Hepatocyte (in vitro differentiated cells): Measurements from ENCODE around the gene SF3B6. TPM values are rescaled to one million over a fixed set of nuclear protein-coding genes. Genes with fewer than 3 reads are reported as not detected.

ENCODE experiments used
- DNase-seq: peaks from one replicate; pipeline ENCODE4 v3.0.0-alpha.2; 2016; ENCODE audit warnings: low spot score
- H2AFZ ChIP-seq: fragments of 200-600 bp; sonication (generic); 2 replicates; pipeline ENCODE4 v1.6.0; 2016; ENCODE audit warnings: antibody characterized with exemption, mild to moderate bottlenecking
- H3K27ac ChIP-seq: fragments of 200-600 bp; sonication (generic); 2 replicates; pipeline ENCODE4 v1.5.1; 2016; ENCODE audit warnings: mild to moderate bottlenecking
- H3K27me3 ChIP-seq: fragments of 200-600 bp; sonication (generic); 2 replicates; pipeline ENCODE4 v1.6.1; 2016
- H3K36me3 ChIP-seq: fragments of 200-600 bp; sonication (generic); replicated peaks from 2 replicates; pipeline ENCODE4 v1.5.1; 2016; ENCODE audit warnings: low read depth; ENCODE audit not compliant: insufficient read depth
- H3K4me1 ChIP-seq: fragments of 200-600 bp; sonication (generic); 2 replicates; pipeline ENCODE4 v1.5.1; 2016; ENCODE audit warnings: mild to moderate bottlenecking, moderate library complexity; ENCODE audit not compliant: insufficient read depth
- H3K4me2 ChIP-seq: fragments of 200-600 bp; sonication (generic); 2 replicates; pipeline ENCODE4 v1.6.0; 2016
- H3K4me3 ChIP-seq: fragments of 200-600 bp; sonication (generic); 2 replicates; pipeline ENCODE4 v1.5.1; 2016; ENCODE audit warnings: mild to moderate bottlenecking
- H3K79me2 ChIP-seq: fragments of 200-600 bp; sonication (generic); 2 replicates; pipeline ENCODE4 v1.6.0; 2017; ENCODE audit warnings: mild to moderate bottlenecking
- H3K9me2 ChIP-seq: fragments of 200-600 bp; sonication (generic); replicated peaks from 2 replicates; pipeline ENCODE4 v1.6.0; 2017; ENCODE audit warnings: mild to moderate bottlenecking; ENCODE audit not compliant: insufficient read depth
- H3K9me3 ChIP-seq: fragments of 200-600 bp; sonication (generic); 2 replicates; pipeline ENCODE4 v1.5.1; 2016; ENCODE audit warnings: low read depth, mild to moderate bottlenecking
- H4K20me1 ChIP-seq: fragments of 200-600 bp; sonication (generic); 2 replicates; pipeline ENCODE4 v1.6.0; 2016; ENCODE audit warnings: mild to moderate bottlenecking; ENCODE audit not compliant: insufficient read depth, poor library complexity, severe bottlenecking
- EZH2 ChIP-seq: fragments of 200-600 bp; sonication (generic); IDR thresholded peaks from 2 replicates; pipeline ENCODE4 v1.6.1; 2016; ENCODE audit warnings: antibody characterized with exemption, mild to moderate bottlenecking, borderline replicate concordance
- EZH2phosphoT487 ChIP-seq: fragments of 200-600 bp; sonication (generic); IDR thresholded peaks from one replicate; pipeline ENCODE4 v1.6.1; 2018; ENCODE audit warnings: antibody characterized with exemption, mild to moderate bottlenecking, low read depth, moderate library complexity; ENCODE audit not compliant: unreplicated experiment, severe bottlenecking
- WGBS: methylation state at CpG from one replicate; pipeline ENCODE4 v1.1.6; 2016; ENCODE audit warnings: low lambda C conversion rate; ENCODE audit errors: missing lambda C conversion rate; 5-methylcytosine and 5-hydroxymethylcytosine counted together
- polyA plus RNA-seq: library from polyadenylated mRNA; unstranded; fragments of >200 nt; fragmentation: Nextera tagmentation; extraction: Ambion mirVana; gene quantifications from 2 replicates; pipeline ENCODE4 v1.2.1, GENCODE V29; 2016
- total RNA-seq: library from RNA; depleted of rRNA; stranded (reverse); fragments of >200 nt; gene quantifications from 2 replicates; pipeline ENCODE4 v1.2.3, GENCODE V29; 2014
- TF ChIP-seq, protein P1 (sequence below): fragments of 200-600 bp; sonication (generic); IDR thresholded peaks from 2 replicates; pipeline ENCODE4 v1.5.1; 2016; ENCODE audit warnings: antibody characterized with exemption, mild to moderate bottlenecking; ENCODE audit not compliant: poor library complexity

The SF3B6 gene
- total and polyA plus RNA-seq, 2 experiments from 2014 or later: 158 to 174 TPM

DNA sequence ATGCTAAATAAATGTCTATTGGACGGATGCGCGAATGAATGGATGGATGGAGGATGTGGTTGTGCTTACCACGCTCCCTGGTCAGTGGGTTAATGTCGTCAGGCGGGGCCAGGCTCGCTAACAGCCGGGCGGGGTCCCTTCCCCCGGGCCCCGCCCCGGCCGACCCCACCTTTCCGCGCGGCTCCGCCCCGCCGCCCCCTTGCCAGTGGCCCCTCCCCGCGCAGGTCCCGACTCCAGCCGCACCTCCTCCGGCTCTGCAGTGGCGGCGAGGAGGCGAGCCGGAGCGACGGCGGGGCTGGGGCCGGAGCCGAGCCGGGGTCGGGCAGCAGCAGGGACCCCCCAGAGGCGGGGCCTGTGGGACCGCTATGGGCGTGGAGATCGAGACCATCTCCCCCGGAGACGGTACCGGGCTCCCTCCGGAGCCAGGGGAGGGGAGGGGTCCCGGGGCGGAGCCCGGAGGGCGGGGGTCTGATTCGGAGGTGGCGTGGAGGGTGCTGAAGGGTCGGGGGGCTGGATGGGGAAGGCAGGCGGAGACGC is 26.6 kb downstream of the SF3B6 start, which contains the start of gene FKBP1B:
Gene FKBP1B, plus strand, starts transcription at position 257 of the 537 bp plus-strand sequence. Its CDS starts 109 bp downstream, at position 366.
- H3K36me3 ChIP-seq: no peaks in the 10 kb centered on the region
- peak within 1 kb of the TSS; percentile 94 for H3K4me3 ChIP-seq
- peak; percentile 82 for DNase-seq
- peaks cover 10% of the 10 kb centered on the region for H3K4me1 ChIP-seq
- no peak for TF ChIP-seq EZH2phosphoT487
- TF ChIP-seq, protein P1, sequence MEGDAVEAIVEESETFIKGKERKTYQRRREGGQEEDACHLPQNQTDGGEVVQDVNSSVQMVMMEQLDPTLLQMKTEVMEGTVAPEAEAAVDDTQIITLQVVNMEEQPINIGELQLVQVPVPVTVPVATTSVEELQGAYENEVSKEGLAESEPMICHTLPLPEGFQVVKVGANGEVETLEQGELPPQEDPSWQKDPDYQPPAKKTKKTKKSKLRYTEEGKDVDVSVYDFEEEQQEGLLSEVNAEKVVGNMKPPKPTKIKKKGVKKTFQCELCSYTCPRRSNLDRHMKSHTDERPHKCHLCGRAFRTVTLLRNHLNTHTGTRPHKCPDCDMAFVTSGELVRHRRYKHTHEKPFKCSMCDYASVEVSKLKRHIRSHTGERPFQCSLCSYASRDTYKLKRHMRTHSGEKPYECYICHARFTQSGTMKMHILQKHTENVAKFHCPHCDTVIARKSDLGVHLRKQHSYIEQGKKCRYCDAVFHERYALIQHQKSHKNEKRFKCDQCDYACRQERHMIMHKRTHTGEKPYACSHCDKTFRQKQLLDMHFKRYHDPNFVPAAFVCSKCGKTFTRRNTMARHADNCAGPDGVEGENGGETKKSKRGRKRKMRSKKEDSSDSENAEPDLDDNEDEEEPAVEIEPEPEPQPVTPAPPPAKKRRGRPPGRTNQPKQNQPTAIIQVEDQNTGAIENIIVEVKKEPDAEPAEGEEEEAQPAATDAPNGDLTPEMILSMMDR: no peak
- no peak for TF ChIP-seq EZH2
- no peaks in the 10 kb centered on the region for H3K27me3 ChIP-seq
- no peaks in the 10 kb centered on the region for H3K9me2 ChIP-seq
- 0% methylated on average over 16 of the region's 52 CpGs for WGBS
- peak within 1 kb of the TSS; percentile 81 for H2AFZ ChIP-seq
- H3K4me2 ChIP-seq: peak within 1 kb of the TSS; percentile 87
- H4K20me1 ChIP-seq: no peaks in the 10 kb centered on the region
- H3K9me3 ChIP-seq: no peaks in the 10 kb centered on the region
- H3K27ac ChIP-seq: no peak within 1 kb of the TSS
- peaks cover 5% of the 10 kb centered on the region for H3K79me2 ChIP-seq

DNA sequence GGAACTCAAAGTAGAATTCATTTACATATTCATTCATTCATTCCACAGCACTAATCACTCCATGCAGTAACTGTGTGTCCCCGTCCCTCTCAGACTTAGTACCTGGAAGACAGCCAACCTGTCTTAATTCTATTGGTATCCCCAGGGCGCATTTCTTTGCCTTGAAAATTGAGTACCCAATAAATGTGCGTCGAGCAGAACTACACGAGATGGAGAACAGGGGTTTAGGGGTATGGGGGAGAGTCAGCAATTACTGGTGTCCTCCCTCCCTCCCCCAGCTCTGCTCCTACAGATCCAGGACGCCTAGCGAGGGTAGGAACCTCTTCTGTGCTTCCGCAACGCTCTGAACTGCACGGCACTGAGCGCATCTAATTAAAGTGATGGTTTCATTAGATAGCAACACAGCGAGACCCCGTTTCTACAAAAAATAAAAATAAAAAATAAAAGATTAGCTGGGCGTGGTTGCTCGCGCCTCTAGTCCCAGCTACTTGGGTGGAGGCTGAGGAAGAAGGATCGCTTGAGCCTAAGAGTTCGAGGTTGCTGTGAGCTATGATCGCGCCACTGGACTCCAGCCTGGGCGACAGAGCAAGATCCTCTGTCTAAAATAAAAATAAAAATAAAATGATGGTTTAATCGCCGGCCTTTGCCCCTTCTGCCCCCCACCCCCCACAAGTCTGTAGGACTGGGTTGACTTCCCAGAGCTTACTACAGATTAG is 27.2 kb downstream of the SF3B6 start:
- no peaks in the 10 kb centered on the region for H3K27me3 ChIP-seq
- no peaks in the 10 kb centered on the region for H4K20me1 ChIP-seq
- H3K79me2 ChIP-seq: peaks cover 5% of the 10 kb centered on the region
- no peak for DNase-seq
- 49% methylated on average over 23 of the region's 23 CpGs for WGBS
- H3K9me2 ChIP-seq: no peaks in the 10 kb centered on the region
- H3K4me3 ChIP-seq: peak overlapping the region; percentile 94
- no peak overlapping the region for H3K27ac ChIP-seq
- peak overlapping the region; percentile 87 for H3K4me2 ChIP-seq
- peak overlapping the region; percentile 81 for H2AFZ ChIP-seq
- no peaks in the 10 kb centered on the region for H3K9me3 ChIP-seq
- H3K36me3 ChIP-seq: no peaks in the 10 kb centered on the region
- TF ChIP-seq, protein P1: no peak
- no peak for TF ChIP-seq EZH2
- TF ChIP-seq EZH2phosphoT487: no peak
- peaks cover 10% of the 10 kb centered on the region for H3K4me1 ChIP-seq

DNA sequence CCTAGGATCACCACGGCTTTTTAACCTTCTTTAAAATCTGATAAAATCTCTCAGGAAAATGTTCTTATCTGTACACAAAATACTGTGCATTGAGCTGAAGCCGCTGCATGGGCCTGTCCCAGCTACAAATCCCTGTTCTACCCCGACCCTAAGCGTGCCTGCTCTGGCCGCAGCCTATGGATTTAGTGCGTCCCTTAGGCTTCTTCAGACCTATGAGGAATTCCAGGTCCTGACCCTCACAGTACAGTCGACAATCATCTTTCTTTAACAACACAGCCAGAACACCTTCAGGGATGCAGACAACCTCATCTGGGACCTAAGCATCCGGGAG is 28.5 kb downstream of the SF3B6 start:
- peaks cover 5% of the 10 kb centered on the region for H3K79me2 ChIP-seq
- H3K9me3 ChIP-seq: no peaks in the 10 kb centered on the region
- H3K4me1 ChIP-seq: peaks cover 10% of the 10 kb centered on the region
- no peak for TF ChIP-seq EZH2
- TF ChIP-seq EZH2phosphoT487: no peak
- TF ChIP-seq, protein P1: no peak
- H3K36me3 ChIP-seq: no peaks in the 10 kb centered on the region
- peak overlapping the region; percentile 66 for H3K4me2 ChIP-seq
- H4K20me1 ChIP-seq: no peaks in the 10 kb centered on the region
- no peak overlapping the region for H3K4me3 ChIP-seq
- H2AFZ ChIP-seq: peak overlapping the region; percentile 58
- no peaks in the 10 kb centered on the region for H3K9me2 ChIP-seq
- DNase-seq: no peak
- H3K27me3 ChIP-seq: no peaks in the 10 kb centered on the region
- H3K27ac ChIP-seq: no peak overlapping the region
- 45% methylated on average over 8 of the region's 8 CpGs for WGBS
